HEK293 (cell line): ENCODE results near the gene TEAD2.

Experiments
- CTCF ChIP-seq: fragments of 450-650 bp; formaldehyde crosslinking; IDR thresholded peaks from 2 replicates; pipeline ENCODE4 v1.5.1; 2016; ENCODE audit warnings: missing biosample characterization, missing genetic modification characterization
- GLIS2 ChIP-seq: fragments of 450-650 bp; formaldehyde crosslinking; IDR thresholded peaks from 2 replicates; pipeline ENCODE4 v1.5.1; 2016; ENCODE audit warnings: missing biosample characterization, missing genetic modification characterization
- HOXC10 ChIP-seq: sonication (generic); formaldehyde crosslinking; IDR thresholded peaks from 2 replicates; pipeline ENCODE4 v1.8.1; 2023; ENCODE audit warnings: mild to moderate bottlenecking, missing genetic modification reagents
- REST ChIP-seq: fragments of 450-650 bp; formaldehyde crosslinking; IDR thresholded peaks from 2 replicates; pipeline ENCODE4 v1.5.1; 2016; ENCODE audit warnings: missing biosample characterization, missing genetic modification characterization
- SP7 ChIP-seq: fragments of 450-650 bp; formaldehyde crosslinking; IDR thresholded peaks from 2 replicates; pipeline ENCODE4 v1.5.1; 2016; ENCODE audit warnings: missing biosample characterization, missing genetic modification characterization
- ZBTB11 ChIP-seq: fragments of 450-650 bp; formaldehyde crosslinking; conservative IDR thresholded peaks from 2 replicates; pipeline ENCODE4 v1.5.1; 2016; ENCODE audit warnings: low read depth, missing biosample characterization, missing genetic modification characterization
- ZFP37 ChIP-seq: fragments of 450-650 bp; formaldehyde crosslinking; IDR thresholded peaks from 2 replicates; pipeline ENCODE4 v1.5.1; 2016; ENCODE audit warnings: missing biosample characterization, missing genetic modification characterization
- ZNF211 ChIP-seq: fragments of 450-650 bp; formaldehyde crosslinking; IDR thresholded peaks from 2 replicates; pipeline ENCODE4 v1.5.1; 2016; ENCODE audit warnings: low read depth, missing biosample characterization, missing genetic modification characterization
- ZNF24 ChIP-seq: fragments of 450-650 bp; formaldehyde crosslinking; IDR thresholded peaks from 2 replicates; pipeline ENCODE4 v1.5.1; 2016; ENCODE audit warnings: missing biosample characterization, missing genetic modification characterization
- ZNF292 ChIP-seq: fragments of 450-650 bp; formaldehyde crosslinking; IDR thresholded peaks from 2 replicates; pipeline ENCODE4 v1.5.1; 2016; ENCODE audit warnings: low read depth, missing biosample characterization, missing genetic modification characterization, borderline replicate concordance
- ZNF529 ChIP-seq: fragments of 450-650 bp; formaldehyde crosslinking; IDR thresholded peaks from 2 replicates; pipeline ENCODE4 v1.5.1; 2017; ENCODE audit warnings: missing genetic modification characterization, missing biosample characterization; ENCODE audit not compliant: insufficient replicate concordance
- ZNF549 ChIP-seq: fragments of 450-650 bp; IDR thresholded peaks from 2 replicates; pipeline ENCODE4 v1.5.1; 2018; ENCODE audit warnings: missing biosample characterization, missing genetic modification characterization, mild to moderate bottlenecking, inconsistent platforms, moderate library complexity
- ZNF660 ChIP-seq: fragments of 450-650 bp; IDR thresholded peaks from 2 replicates; pipeline ENCODE4 v1.5.1; 2018; ENCODE audit warnings: missing biosample characterization, mild to moderate bottlenecking, missing genetic modification characterization
- ZNF792 ChIP-seq: fragments of 450-650 bp; formaldehyde crosslinking; IDR thresholded peaks from 2 replicates; pipeline ENCODE4 v1.5.1; 2016; ENCODE audit warnings: missing biosample characterization, missing genetic modification characterization

GRCh38 chr19:49366110-49366509 is 3.9 kb upstream of the TEAD2 start:
- TF ChIP-seq ZNF211 (tag by site-specific recombination) (no peak), CTCF (tag by site-specific recombination) (no peak), SP7 (tag by site-specific recombination) (no peak), ZNF660 (tag by site-specific recombination) (no peak), ZNF292 (tag by site-specific recombination) (no peak), ZBTB11 (no peak), ZNF792 (tag by site-specific recombination) (no peak), ZNF529 (tag by site-specific recombination) (no peak), ZNF24 (tag by site-specific recombination) (no peak), ZNF549 (tag by site-specific recombination) (no peak), REST (tag by site-specific recombination) (no peak), ZFP37 (tag by site-specific recombination) (no peak), HOXC10 (no peak), GLIS2 (no peak)
